Measurements from ENCODE around the gene ZNF74. TPM values are rescaled to one million over a fixed set of nuclear protein-coding genes. Genes with fewer than 3 reads are reported as not detected.
"Not testable (repeated sequence)": the region's sequence is repeated elsewhere in the genome, so short reads cannot be mapped to it uniquely, and the experiment has no call there.

Gene ZNF74
- total RNA-seq, 2 donors from 2014 or later: 6.4 to 10.0 TPM

- no peaks in the 10 kb centered on the region for H3K9me3 Mint-ChIP-seq
- ATAC-seq (replicated peaks): no peak
- H3K27ac Mint-ChIP-seq: no peak overlapping the region
- no peaks in the 10 kb centered on the region for H3K36me3 Mint-ChIP-seq (ENCODE audit: low read depth)
- H3K27me3 Mint-ChIP-seq: no peaks in the 10 kb centered on the region
- H3K4me3 Mint-ChIP-seq: no peak overlapping the region
- H3K4me1 Mint-ChIP-seq: no peaks in the 10 kb centered on the region
Measured at GRCh38 chr22:20414450-20414849, 20.5 kb downstream of the ZNF74 start.

- ATAC-seq (replicated peaks); H3K27me3 Mint-ChIP-seq; H3K4me1 Mint-ChIP-seq; H3K4me3 Mint-ChIP-seq; H3K9me3 Mint-ChIP-seq; H3K36me3 Mint-ChIP-seq (ENCODE audit: low read depth); H3K27ac Mint-ChIP-seq: not testable (repeated sequence)
Measured at GRCh38 chr22:20415241-20415640, 21.3 kb downstream of the ZNF74 start.

- H3K9me3 Mint-ChIP-seq; ATAC-seq (replicated peaks); H3K27me3 Mint-ChIP-seq; H3K4me3 Mint-ChIP-seq; H3K4me1 Mint-ChIP-seq; H3K36me3 Mint-ChIP-seq (ENCODE audit: low read depth); H3K27ac Mint-ChIP-seq: not testable (repeated sequence)
Measured at GRCh38 chr22:20415699-20416098, 21.7 kb downstream of the ZNF74 start.

- ATAC-seq (replicated peaks): peak; percentile 85
- Mint-ChIP-seq H3K27me3 (no peaks in the 10 kb centered on the region), H3K27ac (no peak overlapping the region), H3K4me3 (peak overlapping the region; percentile 59), H3K36me3 (ENCODE audit: low read depth) (no peaks in the 10 kb centered on the region), H3K4me1 (no peaks in the 10 kb centered on the region), H3K9me3 (no peaks in the 10 kb centered on the region)
Measured at GRCh38 chr22:20418211-20418788, 24.3 kb downstream of the ZNF74 start.

- H3K9me3 Mint-ChIP-seq: no peaks in the 10 kb centered on the region
- H3K27me3 Mint-ChIP-seq: no peaks in the 10 kb centered on the region
- H3K4me1 Mint-ChIP-seq: no peaks in the 10 kb centered on the region
- H3K27ac Mint-ChIP-seq: no peak overlapping the region
- ATAC-seq (replicated peaks): no peak
- H3K36me3 Mint-ChIP-seq (ENCODE audit: low read depth): no peaks in the 10 kb centered on the region
- no peak overlapping the region for H3K4me3 Mint-ChIP-seq
Measured at GRCh38 chr22:20419664-20419951, 25.7 kb downstream of the ZNF74 start.

GRCh38 chr22:20420157-20420842, 26.3 kb downstream of the ZNF74 start:
- no peak overlapping the region for H3K27ac Mint-ChIP-seq
- ATAC-seq (replicated peaks): no peak
- no peaks in the 10 kb centered on the region for H3K9me3 Mint-ChIP-seq
- no peaks in the 10 kb centered on the region for H3K27me3 Mint-ChIP-seq
- H3K4me1 Mint-ChIP-seq: no peaks in the 10 kb centered on the region
- no peaks in the 10 kb centered on the region for H3K36me3 Mint-ChIP-seq (ENCODE audit: low read depth)
- H3K4me3 Mint-ChIP-seq: no peak overlapping the region

GRCh38 chr22:20421507-20421874, 27.5 kb downstream of the ZNF74 start:
- no peak overlapping the region for H3K4me3 Mint-ChIP-seq
- H3K27ac Mint-ChIP-seq: no peak overlapping the region
- H3K4me1 Mint-ChIP-seq: no peaks in the 10 kb centered on the region
- no peak for ATAC-seq (replicated peaks)
- H3K36me3 Mint-ChIP-seq (ENCODE audit: low read depth): no peaks in the 10 kb centered on the region
- H3K9me3 Mint-ChIP-seq: no peaks in the 10 kb centered on the region
- no peaks in the 10 kb centered on the region for H3K27me3 Mint-ChIP-seq

GRCh38 chr22:20422271-20423007, 28.5 kb downstream of the ZNF74 start:
- no peaks in the 10 kb centered on the region for H3K9me3 Mint-ChIP-seq
- H3K36me3 Mint-ChIP-seq (ENCODE audit: low read depth): no peaks in the 10 kb centered on the region

GRCh38 chr22:20423008-20423905, 29.3 kb downstream of the ZNF74 start:
- no peak for ATAC-seq (replicated peaks)
- H3K36me3 Mint-ChIP-seq (ENCODE audit: low read depth): no peaks in the 10 kb centered on the region
- H3K4me3 Mint-ChIP-seq: no peak overlapping the region
- H3K27me3 Mint-ChIP-seq: peaks cover 9% of the 10 kb centered on the region
- no peak overlapping the region for H3K27ac Mint-ChIP-seq
- H3K4me1 Mint-ChIP-seq: no peaks in the 10 kb centered on the region
- no peaks in the 10 kb centered on the region for H3K9me3 Mint-ChIP-seq

More at GRCh38 chr22:20422271-20423007, 28.5 kb downstream of the ZNF74 start:
- H3K4me1 Mint-ChIP-seq: no peaks in the 10 kb centered on the region
- ATAC-seq (replicated peaks): peak; percentile 38
- H3K27ac Mint-ChIP-seq: no peak overlapping the region
- no peak overlapping the region for H3K4me3 Mint-ChIP-seq
- H3K27me3 Mint-ChIP-seq: peaks cover 6% of the 10 kb centered on the region

GRCh38 chr22:20423906-20424551, 30.1 kb downstream of the ZNF74 start:
- Mint-ChIP-seq H3K9me3 (no peaks in the 10 kb centered on the region), H3K27me3 (peaks cover 9% of the 10 kb centered on the region), H3K4me1 (peaks cover 2% of the 10 kb centered on the region), H3K36me3 (ENCODE audit: low read depth) (no peaks in the 10 kb centered on the region), H3K27ac (no peak overlapping the region), H3K4me3 (no peak overlapping the region)
- ATAC-seq (replicated peaks): no peak

GRCh38 chr22:20424568-20424931, 30.6 kb downstream of the ZNF74 start:
- no peak for ATAC-seq (replicated peaks)
- Mint-ChIP-seq H3K27ac (no peak overlapping the region), H3K4me1 (peaks cover 4% of the 10 kb centered on the region), H3K9me3 (no peaks in the 10 kb centered on the region), H3K36me3 (ENCODE audit: low read depth) (no peaks in the 10 kb centered on the region), H3K27me3 (peaks cover 9% of the 10 kb centered on the region), H3K4me3 (no peak overlapping the region)

- no peak overlapping the region for H3K27ac Mint-ChIP-seq
- no peaks in the 10 kb centered on the region for H3K9me3 Mint-ChIP-seq
- ATAC-seq (replicated peaks): no peak
- H3K4me1 Mint-ChIP-seq: peaks cover 4% of the 10 kb centered on the region
- peaks cover 9% of the 10 kb centered on the region for H3K27me3 Mint-ChIP-seq
- peak overlapping the region; percentile 48 for H3K4me3 Mint-ChIP-seq
- no peaks in the 10 kb centered on the region for H3K36me3 Mint-ChIP-seq (ENCODE audit: low read depth)
Measured at GRCh38 chr22:20424932-20425565, 31.1 kb downstream of the ZNF74 start.

- H3K36me3 Mint-ChIP-seq (ENCODE audit: low read depth): no peaks in the 10 kb centered on the region
- no peak overlapping the region for H3K4me3 Mint-ChIP-seq
- H3K27me3 Mint-ChIP-seq: peaks cover 9% of the 10 kb centered on the region
- no peak overlapping the region for H3K27ac Mint-ChIP-seq
- H3K4me1 Mint-ChIP-seq: peaks cover 4% of the 10 kb centered on the region
- H3K9me3 Mint-ChIP-seq: no peaks in the 10 kb centered on the region
- no peak for ATAC-seq (replicated peaks)
Measured at GRCh38 chr22:20425566-20426258, 31.8 kb downstream of the ZNF74 start.

Data from activated T-helper 17 cell treated with anti-CD3 and anti-CD28 coated beads, Interleukin-2, amount 50 U/mL, for 72 hours (primary cell).